GM23248 (cell line): ENCODE results near the gene CTDP1.

Experiments
- EZH2 ChIP-seq: fragments of 200-600 bp; sonication (generic); IDR thresholded peaks from 2 replicates; pipeline ENCODE4 v1.6.1; 2018; ENCODE audit warnings: antibody characterized with exemption, mild to moderate bottlenecking; ENCODE audit not compliant: insufficient read depth, poor library complexity, severe bottlenecking
- EZH2phosphoT487 ChIP-seq: fragments of 200-600 bp; sonication (generic); IDR thresholded peaks from 2 replicates; pipeline ENCODE4 v1.6.1; 2018; ENCODE audit warnings: antibody characterized with exemption, moderate library complexity, mild to moderate bottlenecking, low read depth; ENCODE audit not compliant: insufficient read depth

DNA sequence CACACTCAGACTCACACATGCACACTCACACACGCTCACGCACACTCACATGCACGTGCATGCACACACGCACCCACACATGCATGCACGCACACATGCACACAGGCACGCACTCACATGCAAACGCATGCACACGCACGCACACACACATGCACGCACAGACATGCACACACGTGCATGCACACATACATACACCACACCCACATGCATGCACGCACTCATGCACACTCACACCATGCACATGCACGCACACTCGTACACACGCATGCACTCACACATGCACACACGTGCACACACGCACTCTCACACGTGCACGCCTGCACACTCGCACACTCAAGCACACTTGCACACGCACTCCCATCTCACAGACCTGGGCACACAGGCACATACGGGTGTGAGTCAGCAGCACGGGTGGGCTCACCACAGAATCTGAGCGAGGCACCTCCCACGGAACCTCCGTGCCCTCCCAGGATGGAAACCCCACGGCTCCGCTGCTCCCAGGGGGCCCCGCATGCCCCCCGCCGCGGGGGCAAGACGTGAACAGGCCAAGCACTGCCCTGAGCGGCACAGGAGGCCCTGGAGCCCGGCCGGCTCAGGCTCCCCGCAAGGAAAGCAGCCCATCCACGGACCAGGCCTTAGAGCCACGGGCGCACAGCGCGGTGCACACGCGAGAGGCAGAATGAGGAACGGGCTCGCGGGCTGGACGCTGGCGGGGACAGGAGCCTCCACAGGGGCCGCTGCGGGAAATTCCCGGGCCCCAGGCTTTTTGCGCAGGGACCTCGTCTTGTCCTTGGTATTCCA is 109.7 kb downstream of the CTDP1 start:
- no peak for TF ChIP-seq EZH2
- no peak for TF ChIP-seq EZH2phosphoT487
